ENCODE measurements around the gene LYPD6B.
"Not testable (repeated sequence)": the region's sequence is repeated elsewhere in the genome, so short reads cannot be mapped to it uniquely, and the experiment has no call there.

The LYPD6B gene

DNA sequence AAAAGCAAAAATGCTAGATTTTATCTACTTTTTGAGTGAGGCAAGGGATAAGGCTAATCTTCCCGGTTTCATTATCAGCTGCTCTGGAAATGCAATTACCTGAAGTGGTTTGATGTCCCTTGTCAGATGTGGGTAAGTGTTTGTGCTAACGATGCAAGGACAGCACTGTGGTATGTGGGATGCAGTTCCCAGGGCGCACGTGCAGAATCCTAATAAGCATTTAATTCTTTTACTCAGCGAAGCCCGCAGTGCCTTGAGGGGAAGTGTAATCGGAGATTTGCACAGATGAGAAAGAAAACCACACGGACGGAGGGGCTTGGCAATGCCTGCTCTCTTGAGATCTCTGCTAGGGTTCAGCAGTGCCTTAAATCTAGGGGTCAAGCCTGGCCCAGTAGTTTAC, 183.4 kb downstream of the LYPD6B start:
- FAIRE-seq = no peak

DNA sequence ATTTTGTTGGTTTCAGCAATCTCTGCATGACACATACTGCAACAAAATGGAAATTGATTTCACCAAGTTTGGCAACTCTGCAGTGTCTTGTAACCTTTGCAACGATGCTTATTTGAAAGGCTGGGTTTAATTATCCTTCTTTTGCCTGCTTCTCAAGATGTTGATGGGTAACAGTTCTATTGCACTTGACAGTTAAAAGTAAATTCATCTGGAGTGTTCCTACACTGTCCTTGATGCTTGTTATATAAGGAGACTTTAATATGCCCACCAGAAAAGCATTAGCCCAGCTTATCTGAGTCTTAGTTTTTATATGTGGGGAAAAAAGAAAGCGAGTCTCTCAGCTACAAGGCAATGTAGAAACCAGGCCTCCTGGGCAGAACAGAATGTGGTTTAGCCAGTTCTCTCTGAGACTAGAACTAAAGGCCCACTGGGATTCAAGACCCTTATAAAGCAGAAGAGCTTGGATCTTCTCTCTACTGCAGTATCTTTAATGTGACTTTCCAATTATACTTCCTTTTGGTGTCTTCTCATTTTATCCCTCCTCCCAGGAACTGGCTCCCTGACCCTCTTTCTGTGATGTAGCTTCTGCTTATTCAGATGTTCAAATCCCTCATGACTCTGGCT, 185.1 kb downstream of the LYPD6B start:
- no peak for FAIRE-seq

- no peak for FAIRE-seq
Observed at GRCh38 chr2:149224543-149224942, 186.0 kb downstream of the LYPD6B start.

- no peak for FAIRE-seq
Observed at GRCh38 chr2:149225446-149225845, 186.9 kb downstream of the LYPD6B start.

DNA sequence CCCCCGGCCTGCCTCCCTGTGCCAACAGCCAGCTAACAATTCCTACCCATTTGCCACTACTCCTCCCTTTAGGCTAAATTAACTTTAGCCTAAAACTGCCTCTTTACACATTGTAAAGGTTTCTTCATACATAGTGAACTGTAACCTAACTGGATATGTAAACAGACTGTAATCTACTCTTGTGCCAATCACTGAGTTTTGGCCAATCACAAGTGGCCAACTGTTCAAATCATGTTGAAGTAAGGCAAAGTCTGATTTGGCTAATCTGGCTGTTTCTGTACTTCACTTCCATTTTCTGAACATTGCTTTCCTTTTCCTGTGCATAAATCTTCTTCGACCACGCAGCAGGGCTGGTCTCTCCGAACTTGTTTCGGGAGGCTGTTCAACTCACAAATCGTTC, 188.3 kb downstream of the LYPD6B start:
- no peak for FAIRE-seq

DNA sequence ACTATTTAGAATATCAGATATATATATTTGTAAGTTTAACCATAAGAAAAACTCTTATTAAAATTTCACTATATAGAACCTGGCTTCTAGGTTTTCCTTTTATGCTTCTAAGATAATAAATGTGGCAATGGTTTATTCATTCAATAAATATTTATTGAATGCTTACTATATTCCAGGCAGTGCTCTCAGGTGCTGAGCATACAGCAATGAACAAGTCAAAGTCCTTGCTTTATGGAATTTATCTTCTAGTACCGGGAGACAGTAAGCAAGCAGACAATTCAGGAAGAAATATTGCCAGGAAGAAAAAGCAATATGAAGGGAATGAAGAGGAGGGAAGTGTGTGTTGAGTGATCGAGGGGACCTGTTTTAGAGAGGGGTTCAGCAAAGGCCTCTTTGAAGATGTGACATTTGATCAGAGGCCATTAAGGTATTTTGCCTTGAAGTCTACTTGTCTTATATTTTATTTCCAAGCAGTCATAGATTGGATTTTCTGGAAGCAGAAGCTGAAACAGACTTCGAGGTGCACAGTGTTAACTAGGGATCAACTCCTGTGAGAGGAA, 197.4 kb downstream of the LYPD6B start:
- FAIRE-seq = no peak

GRCh38 chr2:149236410-149236809, 197.9 kb downstream of the LYPD6B start:
- no peak for FAIRE-seq

DNA sequence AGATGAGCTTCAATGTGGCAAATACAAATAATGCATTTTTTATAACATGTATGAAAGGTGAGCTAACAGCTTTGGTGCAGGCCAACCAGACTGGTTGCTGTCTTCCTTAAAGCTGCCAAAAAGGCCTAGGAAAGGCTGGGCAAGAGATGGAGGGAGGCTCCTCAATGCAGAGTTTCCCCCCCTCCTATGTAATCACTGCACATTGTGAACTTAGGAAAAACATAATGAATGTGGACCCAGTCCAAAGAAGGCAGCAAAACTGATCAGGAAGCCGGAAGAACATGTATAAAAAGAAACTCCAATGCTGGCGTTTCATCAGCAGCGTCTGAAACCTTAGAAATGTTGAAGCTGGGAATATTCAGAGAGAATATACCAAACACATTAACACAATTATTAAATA, 207.7 kb downstream of the LYPD6B start:
- FAIRE-seq = no peak

DNA sequence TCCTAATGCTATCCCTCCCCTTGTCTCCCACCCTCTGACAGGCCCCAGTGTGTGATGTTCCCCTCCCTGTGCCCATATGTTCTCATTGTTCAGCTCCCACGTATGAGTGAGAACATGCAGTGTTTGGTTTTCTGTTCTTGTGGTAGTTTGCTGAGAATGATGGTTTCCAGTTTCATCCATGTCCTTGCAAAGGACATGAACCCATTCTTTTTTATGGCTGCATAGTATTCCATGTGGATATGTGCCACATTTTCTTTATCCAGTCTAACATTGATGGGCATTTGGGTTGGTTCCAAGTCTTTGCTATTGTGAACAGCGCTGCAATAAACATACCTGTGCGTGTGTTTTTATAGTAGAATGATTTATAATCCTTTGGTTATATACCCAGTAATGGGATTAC, 212.9 kb downstream of the LYPD6B start:
- not testable (repeated sequence) for FAIRE-seq

DNA sequence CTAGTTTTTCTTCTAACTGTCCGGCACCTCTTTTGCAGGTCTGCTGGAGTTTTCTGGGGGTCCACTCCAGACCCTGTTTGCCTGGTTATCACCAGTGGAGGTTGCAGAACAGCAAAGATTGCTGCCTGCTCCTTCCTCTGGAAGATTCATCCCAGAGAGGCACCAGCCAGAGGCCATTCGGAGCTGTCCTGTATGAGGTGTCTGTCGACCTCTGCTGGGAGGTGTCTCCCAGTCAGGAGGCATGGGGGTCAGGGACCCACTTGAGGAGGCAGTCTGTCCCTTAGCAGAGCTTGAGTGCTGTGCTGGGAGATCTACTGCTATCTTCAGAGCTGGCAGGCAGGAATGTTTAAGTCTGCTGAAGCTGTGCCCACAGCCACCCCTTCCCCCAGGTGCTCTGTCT, 218.4 kb downstream of the LYPD6B start:
- FAIRE-seq = not testable (repeated sequence)

- no peak for FAIRE-seq
Observed at GRCh38 chr2:149258531-149258930, 220.0 kb downstream of the LYPD6B start.

DNA sequence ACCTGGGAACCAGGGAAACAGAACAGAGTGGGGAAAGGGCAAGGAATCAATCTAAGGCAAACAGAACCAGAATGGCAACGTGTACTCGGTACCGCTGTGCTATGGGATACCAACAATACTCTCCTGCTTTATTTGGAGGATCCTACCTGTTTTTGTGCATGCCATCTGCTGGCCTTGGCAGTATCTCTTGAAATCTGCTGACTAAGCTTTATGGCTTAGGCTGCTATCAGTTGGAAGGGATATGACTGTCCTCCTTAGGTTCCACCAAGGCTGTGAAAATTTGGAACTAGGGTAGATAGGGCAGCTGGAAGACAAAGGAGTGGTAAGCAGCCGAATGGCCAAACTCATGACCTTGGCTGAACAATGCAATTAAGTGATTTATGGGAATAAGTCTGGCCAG, 220.6 kb downstream of the LYPD6B start:
- FAIRE-seq = no peak

GRCh38 chr2:149261692-149262091, 223.2 kb downstream of the LYPD6B start:
- FAIRE-seq = no peak

Data from G401.6 (cell line).